Activated T-helper 2 cell treated with anti-CD3 and anti-CD28 coated beads, Interferon-gamma antibody, Interleukin-2, Interleukin-4, amounts not matched to agents 10 μg/mL and 5 μg/mL and 100 μg/mL, durations not matched to agents 14 hours and 24 hours and 36 hours (primary cell): ENCODE data around the gene PPFIBP1. TPM values are rescaled to one million over a fixed set of nuclear protein-coding genes. Genes with fewer than 3 reads are reported as not detected.

Source experiments
- DNase-seq: peaks from one replicate; pipeline ENCODE4 v3.0.0; 2021; ENCODE audit warnings: low spot score
- H3K27ac Mint-ChIP-seq: one replicate; pipeline ENCODE4 v1.8.0; 2021; ENCODE audit warnings: mixed read lengths
- H3K27me3 Mint-ChIP-seq: one replicate; pipeline ENCODE4 v1.8.0; 2021; ENCODE audit warnings: low read depth, mixed read lengths
- H3K36me3 Mint-ChIP-seq: one replicate; pipeline ENCODE4 v1.8.0; 2021; ENCODE audit warnings: low read depth, mixed read lengths
- H3K4me1 Mint-ChIP-seq: one replicate; pipeline ENCODE4 v1.8.0; 2021; ENCODE audit warnings: low read depth, mixed read lengths
- H3K4me3 Mint-ChIP-seq: one replicate; pipeline ENCODE4 v1.8.0; 2021; ENCODE audit warnings: low read depth, mild to moderate bottlenecking, moderate library complexity, mixed read lengths
- H3K9me3 Mint-ChIP-seq: one replicate; pipeline ENCODE4 v1.8.0; 2021; ENCODE audit warnings: mixed read lengths
- intact Hi-C: fragments of 100-400 bp; cut with micrococcal nuclease; formaldehyde crosslinking; loops from one replicate; pipeline ENCODE4 v1.15.1; 2023
- total RNA-seq: library from RNA; stranded (reverse); gene quantifications from 2 replicates; pipeline ENCODE4 v1.2.3, GENCODE V29; 2022

PPFIBP1 gene
- total RNA-seq, 1 donor from 2014 or later: 74.1 TPM

GRCh38 chr12:27500546-27500945 lies 23.5 kb upstream of the PPFIBP1 start:
- Mint-ChIP-seq H3K4me1 (peaks cover 59% of the 10 kb centered on the region), H3K36me3 (peaks cover 42% of the 10 kb centered on the region), H3K9me3 (peaks cover 37% of the 10 kb centered on the region), H3K4me3 (no peak overlapping the region), H3K27me3 (peaks cover 6% of the 10 kb centered on the region), H3K27ac (no peak overlapping the region)
- DNase-seq: no peak
- intact Hi-C loops: loop anchor here (10.0 kb wide), 1 partner anchor 166 kb away; the partner anchor contains the start of gene BMAL2

GRCh38 chr12:27502021-27502435 lies 22.0 kb upstream of the PPFIBP1 start:
- H3K27me3 Mint-ChIP-seq: peaks cover 13% of the 10 kb centered on the region
- H3K4me1 Mint-ChIP-seq: peaks cover 53% of the 10 kb centered on the region
- intact Hi-C loops: loop anchor here (1.0 to 10.0 kb wide), 6 partner anchors 32 to 320 kb away; partner anchors contain the start of gene BMAL2
- peaks cover 40% of the 10 kb centered on the region for H3K9me3 Mint-ChIP-seq
- peak overlapping the region; percentile 91 for H3K27ac Mint-ChIP-seq
- DNase-seq: no peak
- peaks cover 46% of the 10 kb centered on the region for H3K36me3 Mint-ChIP-seq
- peak overlapping the region; percentile 49 for H3K4me3 Mint-ChIP-seq

- peaks cover 26% of the 10 kb centered on the region for H3K36me3 Mint-ChIP-seq
- peaks cover 29% of the 10 kb centered on the region for H3K9me3 Mint-ChIP-seq
- no peak overlapping the region for H3K27ac Mint-ChIP-seq
- DNase-seq: no peak
- H3K4me1 Mint-ChIP-seq: peaks cover 30% of the 10 kb centered on the region
- no peak overlapping the region for H3K4me3 Mint-ChIP-seq
- H3K27me3 Mint-ChIP-seq: peaks cover 32% of the 10 kb centered on the region
- intact Hi-C loops: loop anchor here (10.0 kb wide), 1 partner anchor 170 kb away; the partner anchor contains the start of gene BMAL2
Measured at GRCh38 chr12:27504507-27504906, 19.5 kb upstream of the PPFIBP1 start.

DNA sequence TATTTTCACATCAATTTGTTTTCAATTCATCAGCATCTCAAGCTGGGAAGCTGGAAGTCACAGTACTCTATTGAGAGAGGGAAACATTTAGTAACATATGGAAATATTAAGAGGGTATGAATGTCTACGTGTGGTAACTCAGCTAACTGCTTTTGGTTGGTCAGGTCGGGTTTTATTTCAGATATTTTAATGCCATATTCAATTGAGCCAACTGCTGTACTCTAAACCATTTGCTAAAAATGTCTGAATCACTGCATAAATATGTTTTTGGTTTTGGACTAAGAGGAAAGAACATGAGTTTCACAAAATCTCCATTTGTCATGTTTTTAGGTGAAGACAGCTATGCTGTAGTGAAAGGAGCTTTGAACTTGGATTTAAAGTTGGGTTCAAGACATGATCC lies 18.9 kb upstream of the PPFIBP1 start:
- DNase-seq: no peak
- H3K36me3 Mint-ChIP-seq: peaks cover 24% of the 10 kb centered on the region
- no peak overlapping the region for H3K27ac Mint-ChIP-seq
- H3K9me3 Mint-ChIP-seq: peaks cover 26% of the 10 kb centered on the region
- intact Hi-C loops: loop anchor here (10.0 kb wide), 1 partner anchor 170 kb away; the partner anchor contains the start of gene BMAL2
- H3K4me3 Mint-ChIP-seq: no peak overlapping the region
- peaks cover 32% of the 10 kb centered on the region for H3K27me3 Mint-ChIP-seq
- peaks cover 27% of the 10 kb centered on the region for H3K4me1 Mint-ChIP-seq

- peaks cover 19% of the 10 kb centered on the region for H3K36me3 Mint-ChIP-seq
- H3K9me3 Mint-ChIP-seq: peaks cover 26% of the 10 kb centered on the region
- H3K4me1 Mint-ChIP-seq: peaks cover 24% of the 10 kb centered on the region
- H3K4me3 Mint-ChIP-seq: no peak overlapping the region
- no peak for DNase-seq
- no peak overlapping the region for H3K27ac Mint-ChIP-seq
- intact Hi-C loops: loop anchor here (10.0 kb wide), 1 partner anchor 171 kb away; the partner anchor contains the start of gene BMAL2
- peaks cover 38% of the 10 kb centered on the region for H3K27me3 Mint-ChIP-seq
Measured at GRCh38 chr12:27505761-27506160, 18.2 kb upstream of the PPFIBP1 start.

- intact Hi-C loops: loop anchor here (10.0 kb wide), 1 partner anchor 172 kb away; the partner anchor contains the start of gene BMAL2
- H3K27me3 Mint-ChIP-seq: peaks cover 47% of the 10 kb centered on the region
- H3K4me1 Mint-ChIP-seq: peaks cover 19% of the 10 kb centered on the region
- DNase-seq: no peak
- no peak overlapping the region for H3K27ac Mint-ChIP-seq
- H3K4me3 Mint-ChIP-seq: no peak overlapping the region
- H3K9me3 Mint-ChIP-seq: peaks cover 26% of the 10 kb centered on the region
- H3K36me3 Mint-ChIP-seq: peaks cover 15% of the 10 kb centered on the region
Measured at GRCh38 chr12:27506645-27507189, 17.3 kb upstream of the PPFIBP1 start.

- DNase-seq: no peak
- intact Hi-C loops: loop anchor here (10.0 kb wide), 1 partner anchor 174 kb away; the partner anchor contains the start of gene BMAL2
- Mint-ChIP-seq H3K27ac (no peak overlapping the region), H3K9me3 (peaks cover 18% of the 10 kb centered on the region), H3K27me3 (peaks cover 56% of the 10 kb centered on the region), H3K36me3 (peaks cover 8% of the 10 kb centered on the region), H3K4me1 (peaks cover 5% of the 10 kb centered on the region), H3K4me3 (no peak overlapping the region)
Measured at GRCh38 chr12:27508736-27509431, 15.1 kb upstream of the PPFIBP1 start.

- Mint-ChIP-seq H3K4me1 (no peaks in the 10 kb centered on the region), H3K27me3 (peaks cover 60% of the 10 kb centered on the region), H3K27ac (no peak overlapping the region), H3K36me3 (peaks cover 6% of the 10 kb centered on the region), H3K9me3 (peaks cover 10% of the 10 kb centered on the region), H3K4me3 (no peak overlapping the region)
- intact Hi-C loops: no loop called here
- DNase-seq: no peak
Measured at GRCh38 chr12:27511031-27511722, 12.8 kb upstream of the PPFIBP1 start.

DNA sequence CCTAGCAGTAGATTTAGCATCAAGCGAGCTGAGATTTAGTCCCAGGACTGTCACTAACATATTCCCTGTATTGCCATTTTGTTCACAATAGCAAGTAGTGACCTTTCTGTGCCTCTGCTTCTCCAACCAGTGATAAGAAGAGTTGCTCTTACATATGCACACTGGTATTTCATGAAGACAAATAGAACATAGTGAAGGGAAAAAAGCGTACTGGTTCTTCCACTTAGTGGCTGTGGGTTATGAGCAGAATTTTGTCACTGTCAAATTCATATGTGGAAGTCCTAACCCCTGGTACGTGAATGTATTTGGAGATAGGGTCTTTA lies 12.3 kb upstream of the PPFIBP1 start:
- DNase-seq: no peak
- H3K4me3 Mint-ChIP-seq: no peak overlapping the region
- peaks cover 62% of the 10 kb centered on the region for H3K27me3 Mint-ChIP-seq
- peaks cover 5% of the 10 kb centered on the region for H3K9me3 Mint-ChIP-seq
- H3K4me1 Mint-ChIP-seq: no peaks in the 10 kb centered on the region
- no peak overlapping the region for H3K27ac Mint-ChIP-seq
- intact Hi-C loops: no loop called here
- H3K36me3 Mint-ChIP-seq: peaks cover 1% of the 10 kb centered on the region

- H3K36me3 Mint-ChIP-seq: no peaks in the 10 kb centered on the region
- no peaks in the 10 kb centered on the region for H3K4me1 Mint-ChIP-seq
- H3K27me3 Mint-ChIP-seq: peaks cover 62% of the 10 kb centered on the region
- no peaks in the 10 kb centered on the region for H3K9me3 Mint-ChIP-seq
- DNase-seq: no peak
- no peak overlapping the region for H3K27ac Mint-ChIP-seq
- intact Hi-C loops: no loop called here
- H3K4me3 Mint-ChIP-seq: no peak overlapping the region
Measured at GRCh38 chr12:27513155-27513824, 10.7 kb upstream of the PPFIBP1 start.

DNA sequence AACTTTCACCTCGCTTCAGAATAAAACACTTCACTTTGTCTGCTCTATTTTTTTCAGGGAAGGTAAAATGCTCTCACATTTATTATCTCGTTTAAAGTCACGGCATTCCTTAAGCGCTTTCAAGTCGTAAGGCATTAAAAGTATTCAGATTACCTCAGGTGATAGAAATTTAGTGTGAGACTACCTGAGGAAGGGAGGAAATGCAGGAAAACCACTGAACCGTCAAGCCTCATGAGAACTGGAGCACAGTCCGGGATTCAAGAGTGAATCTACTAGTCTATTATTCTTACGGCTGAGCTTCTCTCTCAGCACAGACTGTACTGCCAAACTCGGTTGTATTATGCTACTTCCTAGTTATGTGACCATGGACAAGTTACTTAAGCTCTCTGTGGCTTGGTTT lies 8.3 kb upstream of the PPFIBP1 start:
- no peak overlapping the region for H3K4me3 Mint-ChIP-seq
- H3K9me3 Mint-ChIP-seq: no peaks in the 10 kb centered on the region
- peaks cover 66% of the 10 kb centered on the region for H3K27me3 Mint-ChIP-seq
- no peaks in the 10 kb centered on the region for H3K36me3 Mint-ChIP-seq
- no peak overlapping the region for H3K27ac Mint-ChIP-seq
- intact Hi-C loops: no loop called here
- H3K4me1 Mint-ChIP-seq: no peaks in the 10 kb centered on the region
- DNase-seq: no peak

DNA sequence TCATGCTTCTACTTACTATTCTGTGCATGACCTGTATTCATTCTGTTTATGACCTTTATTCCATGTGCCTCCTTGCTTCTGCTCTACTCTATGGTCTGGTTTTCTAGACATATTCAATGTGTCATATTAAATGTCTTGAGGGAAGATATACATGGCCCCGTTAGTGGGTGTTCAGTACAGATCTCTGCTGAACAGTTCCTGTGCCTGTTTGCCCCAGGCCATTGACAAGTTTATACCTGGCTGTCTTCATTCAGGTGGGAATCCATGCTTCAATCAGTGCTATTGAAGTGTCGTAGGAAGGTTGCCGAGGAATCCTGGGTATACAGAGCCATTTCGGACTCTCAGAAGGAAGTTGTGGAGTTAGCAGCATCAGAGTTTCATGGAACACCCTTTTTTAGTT lies 7.4 kb upstream of the PPFIBP1 start:
- no peaks in the 10 kb centered on the region for H3K9me3 Mint-ChIP-seq
- H3K4me3 Mint-ChIP-seq: no peak overlapping the region
- intact Hi-C loops: no loop called here
- H3K36me3 Mint-ChIP-seq: no peaks in the 10 kb centered on the region
- DNase-seq: no peak
- no peaks in the 10 kb centered on the region for H3K4me1 Mint-ChIP-seq
- no peak overlapping the region for H3K27ac Mint-ChIP-seq
- H3K27me3 Mint-ChIP-seq: peaks cover 63% of the 10 kb centered on the region
